ENCODE results near the gene YIPF3. TPM values are rescaled to one million over a fixed set of nuclear protein-coding genes. Genes with fewer than 3 reads are reported as not detected.
"Not testable (repeated sequence)": the region's sequence is repeated elsewhere in the genome, so short reads cannot be mapped to it uniquely, and the experiment has no call there.

The YIPF3 gene
- total RNA-seq, 1 donor from 2014 or later = 83.2 TPM

- peak; percentile 85 for FAIRE-seq
Observed at GRCh38 chr6:43502666-43503065, 14.1 kb downstream of the YIPF3 start.

DNA sequence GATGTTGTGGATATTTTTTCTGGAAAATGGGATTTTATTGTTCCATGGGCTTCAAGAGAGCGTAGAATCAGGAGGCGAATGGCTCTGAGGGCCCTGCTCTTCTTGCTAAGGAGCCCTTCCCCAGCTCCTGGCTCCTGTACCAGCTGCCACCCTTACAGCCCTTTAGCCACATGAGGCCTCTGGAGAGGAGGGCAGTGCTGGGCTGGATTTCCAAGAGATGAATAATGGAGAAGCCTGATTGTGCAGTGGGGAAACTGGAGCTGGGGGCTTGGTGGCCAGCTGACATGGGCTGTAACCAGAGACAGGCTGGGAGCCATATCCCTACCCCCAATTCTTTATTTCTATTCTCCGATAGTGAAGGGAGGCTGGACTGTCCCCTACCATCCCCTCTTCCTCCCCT lies 15.8 kb downstream of the YIPF3 start:
- DNase-seq (ENCODE audit: low read depth) (no peak), FAIRE-seq (no peak)
- Histone ChIP-seq H3K4me3 (ENCODE audit: low read depth, low read length) (no peak overlapping the region), H3K27me3 (ENCODE audit: control insufficient read depth, insufficient read depth, low read length) (no peaks in the 10 kb centered on the region), H3K36me3 (ENCODE audit: control insufficient read depth, insufficient read depth, low read length) (peaks cover 39% of the 10 kb centered on the region)
- TF ChIP-seq, protein P1, sequence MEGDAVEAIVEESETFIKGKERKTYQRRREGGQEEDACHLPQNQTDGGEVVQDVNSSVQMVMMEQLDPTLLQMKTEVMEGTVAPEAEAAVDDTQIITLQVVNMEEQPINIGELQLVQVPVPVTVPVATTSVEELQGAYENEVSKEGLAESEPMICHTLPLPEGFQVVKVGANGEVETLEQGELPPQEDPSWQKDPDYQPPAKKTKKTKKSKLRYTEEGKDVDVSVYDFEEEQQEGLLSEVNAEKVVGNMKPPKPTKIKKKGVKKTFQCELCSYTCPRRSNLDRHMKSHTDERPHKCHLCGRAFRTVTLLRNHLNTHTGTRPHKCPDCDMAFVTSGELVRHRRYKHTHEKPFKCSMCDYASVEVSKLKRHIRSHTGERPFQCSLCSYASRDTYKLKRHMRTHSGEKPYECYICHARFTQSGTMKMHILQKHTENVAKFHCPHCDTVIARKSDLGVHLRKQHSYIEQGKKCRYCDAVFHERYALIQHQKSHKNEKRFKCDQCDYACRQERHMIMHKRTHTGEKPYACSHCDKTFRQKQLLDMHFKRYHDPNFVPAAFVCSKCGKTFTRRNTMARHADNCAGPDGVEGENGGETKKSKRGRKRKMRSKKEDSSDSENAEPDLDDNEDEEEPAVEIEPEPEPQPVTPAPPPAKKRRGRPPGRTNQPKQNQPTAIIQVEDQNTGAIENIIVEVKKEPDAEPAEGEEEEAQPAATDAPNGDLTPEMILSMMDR (IDR thresholded peaks at IDR 0.05; ENCODE audit: insufficient read depth, low read length, severe bottlenecking) = no peak

More at GRCh38 chr6:43502666-43503065, 14.1 kb downstream of the YIPF3 start:
- Histone ChIP-seq H3K4me3 (ENCODE audit: low read depth, low read length) (no peak overlapping the region), H3K36me3 (ENCODE audit: control insufficient read depth, insufficient read depth, low read length) (peaks cover 38% of the 10 kb centered on the region), H3K27me3 (ENCODE audit: control insufficient read depth, insufficient read depth, low read length) (no peaks in the 10 kb centered on the region)
- TF ChIP-seq, protein P1 (IDR thresholded peaks at IDR 0.05; ENCODE audit: insufficient read depth, low read length, severe bottlenecking) = no peak
- no peak for DNase-seq (ENCODE audit: low read depth)

DNA sequence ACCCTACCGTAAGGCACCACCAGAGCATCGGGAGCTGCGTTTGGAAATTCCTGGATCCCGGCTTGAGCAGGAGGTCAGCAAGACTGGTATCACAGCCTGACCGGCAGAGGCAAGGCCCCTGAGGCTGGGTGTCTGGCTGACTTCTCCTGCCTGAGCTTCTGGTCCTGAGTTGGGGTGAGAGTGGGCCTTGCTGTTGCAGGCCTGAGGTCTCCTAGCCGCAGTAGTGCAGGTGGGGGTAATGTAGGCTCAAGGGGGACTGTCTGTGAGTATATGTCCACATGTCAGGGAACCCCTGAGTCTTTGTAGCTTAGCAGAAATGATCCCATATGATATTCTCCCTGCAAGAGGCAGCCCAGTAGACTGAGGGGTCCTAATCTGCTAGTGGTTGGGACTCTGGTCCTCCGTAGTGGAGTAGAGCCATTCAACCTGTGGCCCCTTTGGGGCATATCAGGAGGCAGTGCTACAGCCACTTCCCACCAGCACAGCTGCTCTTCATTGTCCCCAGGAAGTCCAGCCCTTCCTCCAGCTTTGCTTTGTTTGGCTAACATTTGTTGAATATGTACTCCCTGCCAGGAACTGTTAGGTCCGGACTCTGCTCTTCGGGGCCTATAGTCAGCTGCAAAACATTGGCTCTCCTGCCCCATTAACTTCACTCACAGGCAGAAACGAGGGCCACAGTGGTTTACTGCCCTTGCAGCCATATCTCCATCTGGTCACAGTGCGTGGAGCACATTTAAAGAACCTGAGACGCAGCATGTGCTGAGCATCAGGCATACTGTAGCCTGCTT lies 17.5 kb downstream of the YIPF3 start:
- H3K27me3 ChIP-seq (ENCODE audit: control insufficient read depth, insufficient read depth, low read length) = no peaks in the 10 kb centered on the region
- FAIRE-seq (no peak), DNase-seq (ENCODE audit: low read depth) (no peak)
- H3K4me3 ChIP-seq (ENCODE audit: low read depth, low read length) = no peak overlapping the region
- peaks cover 34% of the 10 kb centered on the region for H3K36me3 ChIP-seq (ENCODE audit: control insufficient read depth, insufficient read depth, low read length)
- TF ChIP-seq, protein P1 (IDR thresholded peaks at IDR 0.05; ENCODE audit: insufficient read depth, low read length, severe bottlenecking) = no peak

GRCh38 chr6:43498291-43498690 lies 18.4 kb downstream of the YIPF3 start:
- FAIRE-seq; H3K27me3 ChIP-seq (ENCODE audit: control insufficient read depth, insufficient read depth, low read length); DNase-seq (ENCODE audit: low read depth); H3K4me3 ChIP-seq (ENCODE audit: low read depth, low read length): not testable (repeated sequence)
- peaks cover 31% of the 10 kb centered on the region for H3K36me3 ChIP-seq (ENCODE audit: control insufficient read depth, insufficient read depth, low read length)

- FAIRE-seq (no peak), DNase-seq (ENCODE audit: low read depth) (no peak)
- TF ChIP-seq, protein P1 (IDR thresholded peaks at IDR 0.05; ENCODE audit: insufficient read depth, low read length, severe bottlenecking) = no peak
- Histone ChIP-seq H3K4me3 (ENCODE audit: low read depth, low read length) (no peak overlapping the region), H3K27me3 (ENCODE audit: control insufficient read depth, insufficient read depth, low read length) (no peaks in the 10 kb centered on the region), H3K36me3 (ENCODE audit: control insufficient read depth, insufficient read depth, low read length) (peaks cover 29% of the 10 kb centered on the region)
Observed at GRCh38 chr6:43497689-43498088, 19.0 kb downstream of the YIPF3 start.

DNA sequence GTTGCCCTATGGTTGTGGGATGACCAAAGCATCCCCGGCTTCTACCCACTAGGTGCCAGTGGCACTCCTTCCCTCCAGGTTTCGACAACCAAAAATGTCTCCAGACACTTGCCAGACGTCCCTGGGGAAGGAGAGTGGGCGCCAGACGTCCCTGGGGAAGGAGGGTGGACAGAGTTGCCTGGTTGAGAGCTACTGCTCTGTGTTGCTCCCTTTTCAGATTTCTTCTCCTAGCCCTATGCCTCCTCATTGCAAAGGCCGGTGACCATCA lies 19.7 kb downstream of the YIPF3 start:
- H3K4me3 ChIP-seq (ENCODE audit: low read depth, low read length) = no peak overlapping the region
- FAIRE-seq = no peak

More for the DNA sequence above, 19.7 kb downstream of the YIPF3 start:
- H3K36me3 ChIP-seq (ENCODE audit: control insufficient read depth, insufficient read depth, low read length) = peaks cover 24% of the 10 kb centered on the region
- TF ChIP-seq, protein P1 (IDR thresholded peaks at IDR 0.05; ENCODE audit: insufficient read depth, low read length, severe bottlenecking) = no peak
- no peaks in the 10 kb centered on the region for H3K27me3 ChIP-seq (ENCODE audit: control insufficient read depth, insufficient read depth, low read length)
- no peak for DNase-seq (ENCODE audit: low read depth)

Measured in bronchial epithelial cell (primary cell).